Fibroblast of the aortic adventitia (primary cell): ENCODE results near the gene CCL7. TPM values are rescaled to one million over a fixed set of nuclear protein-coding genes. Genes with fewer than 3 reads are reported as not detected.

Experiments
- DNase-seq: peaks from one replicate; pipeline ENCODE4 v3.0.0-alpha.2; 2010; ENCODE audit warnings: low read depth
- H3K4me3 ChIP-seq: 2 replicates; pipeline ENCODE4 v1.5.1; 2011; ENCODE audit warnings: low read depth, mild to moderate bottlenecking, control low read depth, low read length, moderate library complexity
- CTCF ChIP-seq: IDR thresholded peaks from 2 replicates; pipeline ENCODE4 v1.5.1; 2011; ENCODE audit warnings: mild to moderate bottlenecking, low read length, control low read depth, inconsistent platforms; ENCODE audit not compliant: insufficient read depth
- total RNA-seq: library from RNA; depleted of rRNA; stranded (reverse); fragments of >200 nt; gene quantifications from 2 replicates; pipeline ENCODE4 v1.2.3, GENCODE V29; 2012; ENCODE audit warnings: low replicate concordance

The CCL7 gene
- total RNA-seq, 1 donor: not detected

- TF ChIP-seq CTCF: no peak
- H3K4me3 ChIP-seq: no peak overlapping the region
- DNase-seq: peak; percentile 97
These were observed 17.4 kb upstream of the CCL7 start for GRCh38 chr17:34252444-34253138.

- no peak overlapping the region for H3K4me3 ChIP-seq
- DNase-seq: no peak
- no peak for TF ChIP-seq CTCF
These were observed 16.9 kb upstream of the CCL7 start for GRCh38 chr17:34253139-34253525.

GRCh38 chr17:34254146-34254545 lies 15.9 kb upstream of the CCL7 start:
- peak overlapping the region; percentile 15 for H3K4me3 ChIP-seq

GRCh38 chr17:34254651-34255380 lies 15.2 kb upstream of the CCL7 start, which contains the start of gene CCL2:
Gene CCL2 (plus strand): TSS chr17:34255285. CDS start chr17:34255350, 65 bp downstream.
- TF ChIP-seq CTCF: no peak
- peak; percentile 90 for DNase-seq
- H3K4me3 ChIP-seq: peak within 1 kb of the TSS; percentile 79

More at GRCh38 chr17:34254146-34254545, 15.9 kb upstream of the CCL7 start:
- DNase-seq: peak; percentile 96
- no peak for TF ChIP-seq CTCF

GRCh38 chr17:34255381-34255732 lies 14.7 kb upstream of the CCL7 start:
- peak overlapping the region; percentile 79 for H3K4me3 ChIP-seq
- no peak for TF ChIP-seq CTCF
- DNase-seq: no peak

GRCh38 chr17:34255841-34256240 lies 14.2 kb upstream of the CCL7 start:
- H3K4me3 ChIP-seq: peak overlapping the region; percentile 79
- DNase-seq: no peak
- no peak for TF ChIP-seq CTCF
